Tibial nerve (tissue), 4 donors: Measurements from ENCODE around the gene SH2D7. TPM values are rescaled to one million over a fixed set of nuclear protein-coding genes. Genes with fewer than 3 reads are reported as not detected.

ENCODE experiments used
- DNase-seq, 2 donors: peaks; one replicate each; pipeline ENCODE4 v3.0.0-alpha.2; 2019; ENCODE audit warnings: low spot score in 2 of 2
- H3K27ac ChIP-seq, 4 donors: fragments of 200-600 bp; sonication (generic) in 3 of 4; one replicate each; pipeline ENCODE4 v1.5.1; 2017 to 2019; ENCODE audit warnings: mild to moderate bottlenecking in 1 of 4
- H3K27me3 ChIP-seq, 2 donors: fragments of 200-600 bp; sonication (generic) in 1 of 2; one replicate each; pipeline versions ENCODE4 v1.5.1 to v1.6.0; 2017 to 2019
- H3K36me3 ChIP-seq, 3 donors: fragments of 200-600 bp; sonication (generic); one replicate each; pipeline ENCODE4 v1.5.1; 2018 to 2019
- H3K4me1 ChIP-seq, 4 donors: fragments of 200-600 bp; sonication (generic) in 3 of 4; one replicate each; pipeline ENCODE4 v1.5.1; 2017 to 2019
- H3K4me3 ChIP-seq, 4 donors: fragments of 200-600 bp; sonication (generic) in 3 of 4; one replicate each; pipeline ENCODE4 v1.5.1; 2017 to 2019; ENCODE audit warnings: mild to moderate bottlenecking in 1 of 4, moderate library complexity in 1 of 4
- H3K9me3 ChIP-seq, 4 donors: fragments of 200-600 bp; sonication (generic) in 3 of 4; one replicate each; pipeline ENCODE4 v1.5.1; 2017 to 2019
- EP300 ChIP-seq, 2 donors: sonication (generic); formaldehyde crosslinking; IDR thresholded peaks; one replicate each; pipeline ENCODE4 v1.6.1; 2017; ENCODE audit warnings: antibody characterized with exemption in 2 of 2, mild to moderate bottlenecking in 1 of 2
- POLR2A ChIP-seq, 2 donors: fragments of 450-650 bp; IDR thresholded peaks; one replicate each; pipeline ENCODE4 v1.6.1; 2017; ENCODE audit warnings: antibody characterized with exemption in 2 of 2, mild to moderate bottlenecking in 2 of 2, moderate library complexity in 2 of 2
- WGBS, 2 donors: methylation state at CpG; one replicate each; pipeline ENCODE4 v1.1.5; 2018; 5-methylcytosine and 5-hydroxymethylcytosine counted together
- total RNA-seq, 4 donors: library from RNA; depleted of rRNA; stranded (reverse); fragments of >200 nt; gene quantifications; one replicate each; pipeline ENCODE4 v1.1.0, GENCODE V29; 2016
- TF ChIP-seq, protein P1 (sequence below), 5 experiments: fragments of 200-600 bp in 3 of 5; fragments of 450-650 bp in 2 of 5; sonication (generic) in 3 of 5; IDR thresholded peaks; one replicate each; pipeline ENCODE4 v1.5.1; 2016 to 2019; ENCODE audit warnings: antibody characterized with exemption in 5 of 5, mild to moderate bottlenecking in 3 of 5, moderate library complexity in 2 of 5

The SH2D7 gene
- total RNA-seq, 4 donors from 2014 or later, result not detected

DNA sequence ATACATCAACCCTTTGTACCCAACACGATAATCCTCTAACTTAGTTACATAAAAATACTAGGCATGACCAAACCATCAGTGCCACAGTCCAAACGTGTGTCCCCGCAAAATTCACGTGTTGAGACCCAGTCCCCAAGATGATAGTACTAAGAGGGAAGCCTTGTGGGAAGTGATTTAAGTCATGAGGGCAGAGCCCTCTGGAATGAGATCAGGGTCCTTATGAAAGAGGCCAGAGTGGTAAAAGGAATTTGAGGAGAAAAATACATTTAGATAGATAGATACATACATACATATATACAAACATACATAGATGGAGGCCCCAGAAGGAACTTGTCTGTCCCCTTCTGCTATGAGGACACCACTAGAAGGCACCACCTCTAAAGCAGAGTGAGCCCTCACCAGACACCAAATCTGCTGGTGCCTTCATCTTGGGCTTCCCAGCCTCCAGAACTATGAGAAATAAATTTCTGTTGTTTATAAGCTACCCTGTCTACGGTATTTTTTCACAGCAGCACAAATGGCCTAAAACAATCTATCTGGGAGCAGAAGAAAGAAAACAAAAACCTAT is 22.8 kb upstream of the SH2D7 start:
- peaks cover 0 to 100% (median 82%) of the 10 kb centered on the region in 4 donors for H3K4me1 ChIP-seq
- DNase-seq, result no peak
- 58 to 59% methylated on average over 5 of the region's 5 CpGs for WGBS, 2 donors

DNA sequence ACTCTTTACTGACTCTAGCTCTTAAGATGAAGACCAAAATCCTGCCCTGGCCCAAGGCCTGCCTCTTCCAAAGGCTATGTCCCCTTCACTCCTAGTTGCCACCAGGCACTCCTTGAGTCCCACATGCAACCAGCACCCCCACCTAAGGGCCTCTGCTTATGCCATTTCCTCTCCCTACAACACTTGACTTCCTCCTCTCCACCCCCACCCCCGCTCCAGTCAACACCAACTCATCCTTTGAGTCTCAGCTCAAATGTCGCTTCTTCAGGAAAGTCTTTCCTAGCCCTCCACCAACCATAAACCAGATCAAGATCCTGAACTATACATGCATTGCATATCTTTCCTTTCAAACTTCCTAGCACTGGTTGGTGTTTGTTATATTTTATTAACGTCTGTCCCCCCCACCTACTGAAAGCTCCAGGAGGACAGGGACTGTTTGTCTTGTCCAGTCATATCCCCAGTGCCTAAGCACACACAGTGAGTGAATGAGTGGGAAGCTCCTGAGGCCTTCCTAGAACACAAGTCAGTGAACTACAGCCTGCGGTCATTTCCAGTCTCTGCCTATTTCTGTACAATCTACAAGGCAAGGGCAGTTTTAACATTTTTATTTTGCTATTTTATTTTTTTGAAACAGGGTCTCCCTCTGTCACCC is 22.2 kb upstream of the SH2D7 start:
- Histone ChIP-seq H3K9me3 (no peaks in the 10 kb centered on the region), H3K4me3 (no peak overlapping the region), H3K27me3 (no peaks in the 10 kb centered on the region), H3K4me1 (peaks cover 0 to 100% (median 80%) of the 10 kb centered on the region in 4 donors), H3K36me3 (no peaks in the 10 kb centered on the region), H3K27ac (peak overlapping the region; percentile 17 to 96 (median 82))
- TF ChIP-seq, protein P1, sequence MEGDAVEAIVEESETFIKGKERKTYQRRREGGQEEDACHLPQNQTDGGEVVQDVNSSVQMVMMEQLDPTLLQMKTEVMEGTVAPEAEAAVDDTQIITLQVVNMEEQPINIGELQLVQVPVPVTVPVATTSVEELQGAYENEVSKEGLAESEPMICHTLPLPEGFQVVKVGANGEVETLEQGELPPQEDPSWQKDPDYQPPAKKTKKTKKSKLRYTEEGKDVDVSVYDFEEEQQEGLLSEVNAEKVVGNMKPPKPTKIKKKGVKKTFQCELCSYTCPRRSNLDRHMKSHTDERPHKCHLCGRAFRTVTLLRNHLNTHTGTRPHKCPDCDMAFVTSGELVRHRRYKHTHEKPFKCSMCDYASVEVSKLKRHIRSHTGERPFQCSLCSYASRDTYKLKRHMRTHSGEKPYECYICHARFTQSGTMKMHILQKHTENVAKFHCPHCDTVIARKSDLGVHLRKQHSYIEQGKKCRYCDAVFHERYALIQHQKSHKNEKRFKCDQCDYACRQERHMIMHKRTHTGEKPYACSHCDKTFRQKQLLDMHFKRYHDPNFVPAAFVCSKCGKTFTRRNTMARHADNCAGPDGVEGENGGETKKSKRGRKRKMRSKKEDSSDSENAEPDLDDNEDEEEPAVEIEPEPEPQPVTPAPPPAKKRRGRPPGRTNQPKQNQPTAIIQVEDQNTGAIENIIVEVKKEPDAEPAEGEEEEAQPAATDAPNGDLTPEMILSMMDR (IDR thresholded peaks at IDR 0.05), result no peak
- no peak for TF ChIP-seq EP300 (IDR thresholded peaks at IDR 0.05)
- TF ChIP-seq POLR2A (IDR thresholded peaks at IDR 0.05), result no peak
- DNase-seq, result no peak
- 66 to 70% methylated on average over 4 of the region's 4 CpGs for WGBS, 2 donors

More for the DNA sequence above, 22.8 kb upstream of the SH2D7 start:
- Histone ChIP-seq H3K9me3 (no peaks in the 10 kb centered on the region), H3K4me3 (no peak overlapping the region), H3K36me3 (no peaks in the 10 kb centered on the region), H3K27me3 (no peaks in the 10 kb centered on the region), H3K27ac (peak overlapping the region; percentile 17 to 96 (median 82))
- TF ChIP-seq POLR2A (IDR thresholded peaks at IDR 0.05) (no peak), EP300 (IDR thresholded peaks at IDR 0.05) (no peak)
- TF ChIP-seq, protein P1 (IDR thresholded peaks at IDR 0.05), result no peak

DNA sequence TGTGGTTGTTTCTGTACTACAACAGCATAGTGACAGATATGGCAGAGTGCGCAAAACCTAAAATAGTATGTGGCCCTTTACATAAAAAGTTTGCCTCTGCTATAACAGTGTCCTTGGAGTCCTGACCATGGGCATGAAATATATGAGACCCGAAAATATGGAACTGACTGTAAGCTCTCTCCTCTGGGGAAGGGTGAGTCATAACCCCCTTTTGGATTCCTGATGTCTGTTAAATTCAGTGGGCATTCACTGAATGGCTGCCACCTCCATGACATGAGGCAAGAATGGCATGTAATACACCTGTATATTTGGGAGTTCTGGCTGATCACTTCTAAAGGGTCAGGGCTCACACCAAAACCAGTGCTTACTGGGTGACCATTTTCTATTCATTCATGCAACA is 21.0 kb upstream of the SH2D7 start:
- Histone ChIP-seq H3K36me3 (no peaks in the 10 kb centered on the region), H3K4me3 (no peak overlapping the region), H3K4me1 (peaks cover 0 to 99% (median 78%) of the 10 kb centered on the region in 4 donors), H3K27ac (peak overlapping the region in 3 of 4 donors; percentile 65 to 96 (median 95)), H3K9me3 (no peaks in the 10 kb centered on the region), H3K27me3 (no peaks in the 10 kb centered on the region)
- DNase-seq, result no peak
- WGBS, 2 donors, result 63 to 83% methylated on average over 2 of the region's 2 CpGs
- TF ChIP-seq POLR2A (IDR thresholded peaks at IDR 0.05), result no peak
- no peak for TF ChIP-seq EP300 (IDR thresholded peaks at IDR 0.05)
- TF ChIP-seq, protein P1 (IDR thresholded peaks at IDR 0.05), result no peak

DNA sequence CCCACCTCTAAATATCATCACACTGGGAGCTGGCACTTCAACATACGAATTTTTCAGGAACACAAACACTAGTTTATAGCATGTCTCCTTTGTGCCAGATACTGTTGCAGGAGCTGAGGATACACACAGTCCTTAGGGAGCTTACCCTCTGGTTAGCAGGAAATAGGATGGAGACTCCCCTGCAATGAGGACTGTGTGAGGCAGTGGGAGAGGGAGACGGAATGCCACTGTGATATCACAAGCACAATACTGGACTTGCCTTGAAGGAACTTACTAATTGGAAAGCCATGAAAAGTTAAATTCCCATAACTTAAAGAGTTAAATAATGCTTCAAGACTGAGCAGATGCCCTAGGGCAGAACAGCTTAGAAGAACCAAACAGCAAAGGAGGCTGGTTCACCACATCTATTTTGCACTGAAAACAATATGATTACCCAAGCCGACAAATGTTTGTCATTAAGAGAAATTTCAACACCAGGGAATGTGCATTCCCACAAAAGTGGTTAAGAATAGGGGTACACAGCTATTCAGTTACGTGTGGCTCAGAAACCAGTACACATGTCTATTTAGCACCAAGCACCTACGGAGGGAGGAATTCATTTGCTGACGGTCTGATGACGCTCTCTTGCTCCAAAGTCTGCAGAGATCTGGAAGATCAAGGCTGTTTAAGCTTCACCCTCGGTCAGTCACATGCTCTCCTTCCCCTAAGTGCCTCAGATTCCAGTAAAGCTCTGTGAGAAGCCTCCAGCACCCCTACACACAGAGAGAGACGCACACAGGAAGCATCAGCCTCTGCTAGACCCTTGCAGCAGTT is 20.1 kb upstream of the SH2D7 start:
- WGBS, 2 donors, result 26 to 28% methylated on average over 9 of the region's 9 CpGs
- peak overlapping the region; percentile 31 to 96 (median 80) for H3K27ac ChIP-seq

More for the DNA sequence above, 20.1 kb upstream of the SH2D7 start:
- no peaks in the 10 kb centered on the region for H3K27me3 ChIP-seq
- H3K36me3 ChIP-seq, result no peaks in the 10 kb centered on the region
- TF ChIP-seq POLR2A (IDR thresholded peaks at IDR 0.05), result peak in 1 of 2 donors; percentile 42
- TF ChIP-seq, protein P1 (IDR thresholded peaks at IDR 0.05), result no peak
- TF ChIP-seq EP300 (IDR thresholded peaks at IDR 0.05), result peak in 1 of 2 donors; percentile 85
- no peaks in the 10 kb centered on the region for H3K9me3 ChIP-seq
- DNase-seq, result peak in 1 of 2 donors; percentile 68
- peaks cover 0 to 94% (median 70%) of the 10 kb centered on the region in 4 donors for H3K4me1 ChIP-seq
- no peak overlapping the region for H3K4me3 ChIP-seq
